Ovary (tissue), 3 donors: ENCODE measurements around the gene TEX261.

Experiments
- EP300 ChIP-seq: sonication (generic); formaldehyde crosslinking; IDR thresholded peaks from one replicate; pipeline ENCODE4 v1.6.1; 2017; ENCODE audit warnings: antibody characterized with exemption
- POLR2A ChIP-seq: fragments of 450-650 bp; IDR thresholded peaks from one replicate; pipeline ENCODE4 v1.6.1; 2017; ENCODE audit warnings: antibody characterized with exemption, mild to moderate bottlenecking, moderate library complexity
- TF ChIP-seq, protein P1 (sequence below), 3 donors: fragments of 450-650 bp in 2 of 3; fragments of 200-600 bp in 1 of 3; IDR thresholded peaks; one replicate each; pipeline versions ENCODE4 v1.5.1 to v1.8.0; 2016 to 2022; ENCODE audit warnings: antibody characterized with exemption in 3 of 3, mild to moderate bottlenecking in 1 of 3
- donor health status: DM: no; HTN: no; CAD: no.

DNA sequence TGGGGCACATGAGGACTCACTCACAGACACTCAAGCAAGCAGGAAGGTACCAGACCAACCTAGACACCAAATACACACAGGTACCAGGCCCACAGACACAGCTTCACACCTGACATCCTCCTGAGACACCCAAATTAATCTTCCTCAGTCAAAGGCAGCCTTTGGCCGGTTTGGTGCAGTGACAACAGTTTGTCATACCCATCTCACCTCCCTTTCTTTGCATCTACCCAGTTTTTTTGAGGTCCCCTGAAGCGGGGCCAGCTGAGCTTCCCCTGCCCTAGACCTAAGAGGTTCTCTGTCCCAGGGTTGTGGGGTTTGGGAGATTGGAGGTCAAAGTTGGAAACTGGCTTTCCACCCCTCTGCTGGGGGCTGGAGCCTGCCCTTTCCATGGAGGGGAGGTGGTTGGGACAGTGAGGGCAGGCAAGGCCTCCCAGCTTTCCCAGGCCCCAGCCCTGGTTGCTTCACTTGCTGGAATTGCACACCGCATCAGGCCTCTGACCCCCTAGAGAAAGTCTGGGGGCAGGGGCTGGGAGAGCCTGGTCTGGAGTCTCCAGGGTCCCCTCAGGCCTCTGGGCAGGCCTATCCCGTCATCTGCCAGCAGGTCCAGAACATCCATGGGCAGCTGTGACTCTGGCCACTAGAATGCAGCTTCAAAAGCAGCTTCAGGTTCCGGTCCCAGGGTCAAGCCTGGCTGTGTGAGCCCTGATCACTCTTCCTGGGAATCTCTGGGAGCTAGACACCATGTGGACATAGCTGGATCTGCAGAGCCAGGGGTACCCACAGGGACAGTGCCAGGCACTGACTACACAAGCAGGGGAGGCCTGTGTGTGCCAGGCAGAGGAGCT is 12.5 kb upstream of the TEX261 start:
- no peak for TF ChIP-seq POLR2A
- TF ChIP-seq, protein P1, sequence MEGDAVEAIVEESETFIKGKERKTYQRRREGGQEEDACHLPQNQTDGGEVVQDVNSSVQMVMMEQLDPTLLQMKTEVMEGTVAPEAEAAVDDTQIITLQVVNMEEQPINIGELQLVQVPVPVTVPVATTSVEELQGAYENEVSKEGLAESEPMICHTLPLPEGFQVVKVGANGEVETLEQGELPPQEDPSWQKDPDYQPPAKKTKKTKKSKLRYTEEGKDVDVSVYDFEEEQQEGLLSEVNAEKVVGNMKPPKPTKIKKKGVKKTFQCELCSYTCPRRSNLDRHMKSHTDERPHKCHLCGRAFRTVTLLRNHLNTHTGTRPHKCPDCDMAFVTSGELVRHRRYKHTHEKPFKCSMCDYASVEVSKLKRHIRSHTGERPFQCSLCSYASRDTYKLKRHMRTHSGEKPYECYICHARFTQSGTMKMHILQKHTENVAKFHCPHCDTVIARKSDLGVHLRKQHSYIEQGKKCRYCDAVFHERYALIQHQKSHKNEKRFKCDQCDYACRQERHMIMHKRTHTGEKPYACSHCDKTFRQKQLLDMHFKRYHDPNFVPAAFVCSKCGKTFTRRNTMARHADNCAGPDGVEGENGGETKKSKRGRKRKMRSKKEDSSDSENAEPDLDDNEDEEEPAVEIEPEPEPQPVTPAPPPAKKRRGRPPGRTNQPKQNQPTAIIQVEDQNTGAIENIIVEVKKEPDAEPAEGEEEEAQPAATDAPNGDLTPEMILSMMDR (IDR thresholded peaks at IDR 0.05) = no peak
- no peak for TF ChIP-seq EP300
